GM23338 (cell line): Measurements from ENCODE around the gene FAM171A1. TPM values are rescaled to one million over a fixed set of nuclear protein-coding genes. Genes with fewer than 3 reads are reported as not detected.

ENCODE experiments used
- ATAC-seq: fragments of 200-7000 bp; cut with Tn5 transposase; 3 replicates; pipeline ENCODE4 v1.9.1; 2020
- DNase-seq: peaks from one replicate; pipeline ENCODE4 v3.0.0-alpha.2; 2015; ENCODE audit warnings: low spot score
- H2AFZ ChIP-seq: fragments of 200-600 bp; sonication (generic); 2 replicates; pipeline ENCODE4 v1.8.0; 2016; ENCODE audit warnings: antibody characterized with exemption, mild to moderate bottlenecking, moderate library complexity
- H3F3A ChIP-seq: fragments of 200-600 bp; sonication (generic); replicated peaks from 2 replicates; pipeline ENCODE4 v1.8.0; 2017; ENCODE audit warnings: antibody characterized with exemption, mixed run types, low read depth
- H3K27ac ChIP-seq: fragments of 200-600 bp; sonication (generic); 2 replicates; pipeline ENCODE4 v1.6.1; 2016; ENCODE audit warnings: low read depth
- H3K27me3 ChIP-seq: fragments of 200-600 bp; sonication (generic); 2 replicates; pipeline ENCODE4 v1.8.0; 2016; ENCODE audit warnings: mild to moderate bottlenecking, mixed run types, moderate library complexity; ENCODE audit not compliant: insufficient read depth
- H3K36me3 ChIP-seq: fragments of 200-600 bp; sonication (generic); 2 replicates; pipeline ENCODE4 v1.8.0; 2016; ENCODE audit warnings: mild to moderate bottlenecking; ENCODE audit not compliant: insufficient read depth
- H3K4me1 ChIP-seq: fragments of 200-600 bp; sonication (generic); 2 replicates; pipeline ENCODE4 v1.8.0; 2016; ENCODE audit warnings: mild to moderate bottlenecking, moderate library complexity; ENCODE audit not compliant: insufficient read depth
- H3K4me2 ChIP-seq: fragments of 200-600 bp; sonication (generic); 2 replicates; pipeline ENCODE4 v1.7.1; 2017; ENCODE audit warnings: mixed run types
- H3K4me3 ChIP-seq: fragments of 200-600 bp; sonication (generic); 2 replicates; pipeline ENCODE4 v1.6.1; 2016; ENCODE audit warnings: mixed run types
- H3K79me2 ChIP-seq: fragments of 200-600 bp; sonication (generic); replicated peaks from 2 replicates; pipeline ENCODE4 v1.8.0; 2017; ENCODE audit warnings: mild to moderate bottlenecking; ENCODE audit not compliant: insufficient read depth
- H3K9me2 ChIP-seq: fragments of 200-600 bp; sonication (generic); 2 replicates; pipeline ENCODE4 v1.8.0; 2017; ENCODE audit not compliant: insufficient read depth
- H4K20me1 ChIP-seq: fragments of 200-600 bp; sonication (generic); replicated peaks from 2 replicates; pipeline ENCODE4 v1.8.0; 2017; ENCODE audit warnings: mild to moderate bottlenecking; ENCODE audit not compliant: insufficient read depth
- H3K27ac Mint-ChIP-seq: 2 replicates; pipeline ENCODE4 v1.8.0; 2020; ENCODE audit warnings: inconsistent platforms, mild to moderate bottlenecking, moderate library complexity, mixed read lengths
- H3K27me3 Mint-ChIP-seq: 3 replicates; pipeline ENCODE4 v1.8.0; 2022; ENCODE audit warnings: low read depth, mild to moderate bottlenecking, moderate library complexity, mixed read lengths, inconsistent platforms; ENCODE audit not compliant: insufficient read depth, poor library complexity
- H3K36me3 Mint-ChIP-seq: 3 replicates; pipeline ENCODE4 v1.8.0; 2021; ENCODE audit warnings: low read depth, mild to moderate bottlenecking, inconsistent platforms, moderate library complexity, mixed read lengths
- H3K4me1 Mint-ChIP-seq: 3 replicates; pipeline ENCODE4 v1.8.0; 2020; ENCODE audit warnings: mild to moderate bottlenecking, inconsistent platforms, mixed read lengths
- H3K4me3 Mint-ChIP-seq: 3 replicates; pipeline ENCODE4 v1.8.0; 2021; ENCODE audit warnings: moderate library complexity, mild to moderate bottlenecking, inconsistent platforms, mixed read lengths
- H3K9me3 Mint-ChIP-seq: 3 replicates; pipeline ENCODE4 v1.8.0; 2020; ENCODE audit warnings: moderate library complexity, mild to moderate bottlenecking, inconsistent platforms, mixed read lengths
- CTCF ChIP-seq, 2 experiments: fragments of 200-600 bp in 1 of 2; sonication (generic) in 1 of 2; conservative IDR thresholded peaks; 2 replicates each; pipeline versions ENCODE4 v1.5.1 to v1.6.1; 2016 to 2017; ENCODE audit warnings: antibody characterized with exemption in 2 of 2, low read depth in 2 of 2, mild to moderate bottlenecking in 2 of 2, moderate library complexity in 1 of 2
- ETS1 ChIP-seq: IDR thresholded peaks from 2 replicates; pipeline ENCODE4 v1.6.1; 2016; ENCODE audit warnings: antibody characterized with exemption
- JUNB ChIP-seq: IDR thresholded peaks from one replicate; pipeline ENCODE4 v1.6.1; 2016; ENCODE audit warnings: antibody characterized with exemption; ENCODE audit not compliant: unreplicated experiment
- NANOG ChIP-seq: IDR thresholded peaks from 2 replicates; pipeline ENCODE4 v1.6.1; 2016; ENCODE audit warnings: antibody characterized with exemption, borderline replicate concordance
- POLR2AphosphoS5 ChIP-seq: IDR thresholded peaks from 2 replicates; pipeline ENCODE4 v1.6.1; 2016; ENCODE audit warnings: antibody characterized with exemption, low read depth
- STAT1 ChIP-seq: IDR thresholded peaks from one replicate; pipeline ENCODE4 v1.6.1; 2016; ENCODE audit warnings: antibody characterized with exemption; ENCODE audit not compliant: unreplicated experiment
- polyA plus RNA-seq: library from polyadenylated mRNA; unstranded; fragments of >200 nt; fragmentation: Nextera tagmentation; extraction: Ambion mirVana; gene quantifications from 2 replicates; pipeline ENCODE4 v1.2.1, GENCODE V29; 2016
- total RNA-seq: library from RNA; depleted of rRNA; stranded (reverse); fragments of >200 nt; shearing (Covaris generic); gene quantifications from 2 replicates; pipeline ENCODE4 v1.2.3, GENCODE V29; 2014
- TF ChIP-seq, protein P1 (sequence below): fragments of 250-450 bp; sonication (Bioruptor Pico); IDR thresholded peaks from 2 replicates; pipeline ENCODE4 v1.5.0; 2020; ENCODE audit warnings: mild to moderate bottlenecking, moderate library complexity

Gene FAM171A1
- total and polyA plus RNA-seq, 2 experiments from 2014 or later = 11.3 to 32.2 TPM

DNA sequence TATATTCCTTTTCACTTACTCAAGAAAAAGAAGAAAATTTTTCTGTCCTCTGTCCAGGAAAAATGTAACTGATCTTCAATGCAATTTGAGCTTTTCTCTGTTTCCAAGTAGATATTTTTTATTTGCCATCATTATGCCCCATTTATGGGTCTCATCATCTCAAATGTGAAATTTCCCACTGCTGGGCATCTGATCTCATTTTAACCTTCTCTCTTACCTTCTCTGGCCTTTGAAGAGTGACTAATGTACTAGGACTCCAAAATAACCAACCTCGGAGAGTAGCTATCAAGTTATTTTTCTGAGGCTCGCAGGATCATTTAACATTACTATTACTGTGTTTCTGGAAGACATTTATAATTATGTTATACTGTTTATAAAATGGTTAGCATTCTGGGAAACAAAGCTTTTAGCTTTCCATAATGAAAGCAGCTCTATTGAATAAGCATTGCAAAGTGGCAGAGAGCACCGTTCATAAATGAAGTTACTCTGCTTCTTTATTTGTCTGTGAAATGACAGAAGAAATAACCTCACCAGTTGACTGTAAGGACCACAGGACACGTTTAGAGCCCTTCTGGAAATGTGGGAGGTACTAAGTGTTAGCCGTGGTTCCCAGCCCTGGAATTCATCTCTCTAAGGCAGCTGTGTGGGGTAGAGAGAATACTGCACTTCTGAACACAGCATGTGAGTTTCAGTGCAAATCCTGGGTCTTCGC, 169.3 kb downstream of the FAM171A1 start (continued):
- TF ChIP-seq STAT1 (no peak), POLR2AphosphoS5 (no peak), ETS1 (no peak)

DNA sequence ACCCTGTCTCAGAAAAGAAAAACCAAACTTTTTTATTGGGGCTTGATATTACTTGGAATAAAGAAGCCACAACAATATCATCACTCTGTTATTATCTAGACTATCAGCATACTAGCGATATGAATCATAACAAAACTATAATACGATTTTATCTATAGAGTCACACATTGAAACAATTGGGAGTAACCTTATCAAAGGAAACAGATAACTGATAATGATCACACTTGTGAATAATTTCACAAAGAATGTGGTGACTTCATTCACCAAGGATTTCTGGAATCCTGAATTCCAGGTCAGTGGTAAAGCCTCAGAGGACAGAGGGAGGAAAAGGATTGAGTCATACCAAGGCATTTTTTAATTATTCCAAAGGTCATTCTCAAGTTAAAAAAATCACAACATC, 170.5 kb downstream of the FAM171A1 start:
- TF ChIP-seq JUNB (no peak), NANOG (no peak), CTCF (conservative IDR thresholded peaks at IDR 0.05; ENCODE audit: low read depth in 2 of 2) (no peak)
- TF ChIP-seq, protein P1, sequence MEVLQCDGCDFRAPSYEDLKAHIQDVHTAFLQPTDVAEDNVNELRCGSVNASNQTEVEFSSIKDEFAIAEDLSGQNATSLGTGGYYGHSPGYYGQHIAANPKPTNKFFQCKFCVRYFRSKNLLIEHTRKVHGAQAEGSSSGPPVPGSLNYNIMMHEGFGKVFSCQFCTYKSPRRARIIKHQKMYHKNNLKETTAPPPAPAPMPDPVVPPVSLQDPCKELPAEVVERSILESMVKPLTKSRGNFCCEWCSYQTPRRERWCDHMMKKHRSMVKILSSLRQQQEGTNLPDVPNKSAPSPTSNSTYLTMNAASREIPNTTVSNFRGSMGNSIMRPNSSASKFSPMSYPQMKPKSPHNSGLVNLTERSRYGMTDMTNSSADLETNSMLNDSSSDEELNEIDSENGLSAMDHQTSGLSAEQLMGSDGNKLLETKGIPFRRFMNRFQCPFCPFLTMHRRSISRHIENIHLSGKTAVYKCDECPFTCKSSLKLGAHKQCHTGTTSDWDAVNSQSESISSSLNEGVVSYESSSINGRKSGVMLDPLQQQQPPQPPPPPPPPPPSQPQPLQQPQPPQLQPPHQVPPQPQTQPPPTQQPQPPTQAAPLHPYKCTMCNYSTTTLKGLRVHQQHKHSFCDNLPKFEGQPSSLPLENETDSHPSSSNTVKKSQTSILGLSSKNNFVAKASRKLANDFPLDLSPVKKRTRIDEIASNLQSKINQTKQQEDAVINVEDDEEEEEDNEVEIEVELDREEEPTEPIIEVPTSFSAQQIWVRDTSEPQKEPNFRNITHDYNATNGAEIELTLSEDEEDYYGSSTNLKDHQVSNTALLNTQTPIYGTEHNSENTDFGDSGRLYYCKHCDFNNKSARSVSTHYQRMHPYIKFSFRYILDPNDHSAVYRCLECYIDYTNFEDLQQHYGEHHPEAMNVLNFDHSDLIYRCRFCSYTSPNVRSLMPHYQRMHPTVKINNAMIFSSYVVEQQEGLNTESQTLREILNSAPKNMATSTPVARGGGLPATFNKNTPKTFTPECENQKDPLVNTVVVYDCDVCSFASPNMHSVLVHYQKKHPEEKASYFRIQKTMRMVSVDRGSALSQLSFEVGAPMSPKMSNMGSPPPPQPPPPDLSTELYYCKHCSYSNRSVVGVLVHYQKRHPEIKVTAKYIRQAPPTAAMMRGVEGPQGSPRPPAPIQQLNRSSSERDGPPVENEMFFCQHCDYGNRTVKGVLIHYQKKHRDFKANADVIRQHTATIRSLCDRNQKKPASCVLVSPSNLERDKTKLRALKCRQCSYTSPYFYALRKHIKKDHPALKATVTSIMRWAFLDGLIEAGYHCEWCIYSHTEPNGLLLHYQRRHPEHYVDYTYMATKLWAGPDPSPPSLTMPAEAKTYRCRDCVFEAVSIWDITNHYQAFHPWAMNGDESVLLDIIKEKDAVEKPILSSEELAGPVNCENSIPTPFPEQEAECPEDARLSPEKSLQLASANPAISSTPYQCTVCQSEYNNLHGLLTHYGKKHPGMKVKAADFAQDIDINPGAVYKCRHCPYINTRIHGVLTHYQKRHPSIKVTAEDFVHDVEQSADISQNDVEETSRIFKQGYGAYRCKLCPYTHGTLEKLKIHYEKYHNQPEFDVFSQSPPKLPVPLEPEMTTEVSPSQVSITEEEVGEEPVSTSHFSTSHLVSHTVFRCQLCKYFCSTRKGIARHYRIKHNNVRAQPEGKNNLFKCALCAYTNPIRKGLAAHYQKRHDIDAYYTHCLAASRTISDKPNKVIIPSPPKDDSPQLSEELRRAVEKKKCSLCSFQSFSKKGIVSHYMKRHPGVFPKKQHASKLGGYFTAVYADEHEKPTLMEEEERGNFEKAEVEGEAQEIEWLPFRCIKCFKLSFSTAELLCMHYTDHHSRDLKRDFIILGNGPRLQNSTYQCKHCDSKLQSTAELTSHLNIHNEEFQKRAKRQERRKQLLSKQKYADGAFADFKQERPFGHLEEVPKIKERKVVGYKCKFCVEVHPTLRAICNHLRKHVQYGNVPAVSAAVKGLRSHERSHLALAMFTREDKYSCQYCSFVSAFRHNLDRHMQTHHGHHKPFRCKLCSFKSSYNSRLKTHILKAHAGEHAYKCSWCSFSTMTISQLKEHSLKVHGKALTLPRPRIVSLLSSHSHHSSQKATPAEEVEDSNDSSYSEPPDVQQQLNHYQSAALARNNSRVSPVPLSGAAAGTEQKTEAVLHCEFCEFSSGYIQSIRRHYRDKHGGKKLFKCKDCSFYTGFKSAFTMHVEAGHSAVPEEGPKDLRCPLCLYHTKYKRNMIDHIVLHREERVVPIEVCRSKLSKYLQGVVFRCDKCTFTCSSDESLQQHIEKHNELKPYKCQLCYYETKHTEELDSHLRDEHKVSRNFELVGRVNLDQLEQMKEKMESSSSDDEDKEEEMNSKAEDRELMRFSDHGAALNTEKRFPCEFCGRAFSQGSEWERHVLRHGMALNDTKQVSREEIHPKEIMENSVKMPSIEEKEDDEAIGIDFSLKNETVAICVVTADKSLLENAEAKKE (CRISPR knock-in tag) = no peak
- Mint-ChIP-seq H3K9me3 (no peaks in the 10 kb centered on the region), H3K27me3 (peaks cover 4% of the 10 kb centered on the region), H3K36me3 (no peaks in the 10 kb centered on the region), H3K4me1 (peaks cover 15% of the 10 kb centered on the region), H3K4me3 (no peak overlapping the region), H3K27ac (no peak overlapping the region)
- Histone ChIP-seq H3F3A (no peaks in the 10 kb centered on the region), H3K4me1 (peaks cover 16% of the 10 kb centered on the region), H2AFZ (no peak overlapping the region), H3K27ac (no peak overlapping the region), H3K9me2 (no peaks in the 10 kb centered on the region; the same call in 1 of the 2 replicates), H3K36me3 (no peaks in the 10 kb centered on the region), H3K27me3 (no peaks in the 10 kb centered on the region), H3K4me3 (no peak overlapping the region), H4K20me1 (no peaks in the 10 kb centered on the region), H3K79me2 (no peaks in the 10 kb centered on the region), H3K4me2 (no peak overlapping the region)
- peak; percentile 57 for ATAC-seq
- peak; percentile 79 for DNase-seq
